ENCODE measurements around the gene FILIP1.

GRCh38 chr6:75261299-75261698 lies 232.3 kb downstream of the FILIP1 start:
- TF ChIP-seq EP300 (IDR thresholded peaks at IDR 0.05): no peak
- TF ChIP-seq CTCF (IDR thresholded peaks at IDR 0.05): no peak

All from upper lobe of left lung (tissue), 4 donors.